ENCODE data around the gene KCNMA1. TPM values are rescaled to one million over a fixed set of nuclear protein-coding genes. Genes with fewer than 3 reads are reported as not detected.

Gene KCNMA1
- total and polyA plus RNA-seq, 10 of the 15 experiments (the other 5 are each of a cell fraction or from before 2014, with no cell fraction given), result 8.5 to 77.0 (median 21.3) TPM

- intact Hi-C loops (cut with micrococcal nuclease; ENCODE audit: unreplicated experiment), result no loop called here
- Histone ChIP-seq H3K9me3 (replicated peaks; ENCODE audit: control insufficient read depth, insufficient read depth, low read length) (no peaks in the 10 kb centered on the region), H3K79me2 (ENCODE audit: control insufficient read depth, insufficient read depth, low read length) (no peaks in the 10 kb centered on the region), H3K27ac (ENCODE audit: control insufficient read depth, insufficient read depth) (no peak overlapping the region), H3K4me1 (ENCODE audit: control insufficient read depth, insufficient read depth, low read length) (no peaks in the 10 kb centered on the region), H3K36me3 (ENCODE audit: control insufficient read depth in 2 of 2, insufficient read depth in 2 of 2, low read length in 1 of 2) (no peaks in the 10 kb centered on the region), H3K4me3 (no peak overlapping the region), H2AFZ (ENCODE audit: control insufficient read depth, low read depth, low read length) (no peak overlapping the region), H3K9ac (ENCODE audit: control insufficient read depth, insufficient read depth, low read length) (no peak overlapping the region), H4K20me1 (ENCODE audit: control insufficient read depth, insufficient read depth) (no peaks in the 10 kb centered on the region), H3K4me2 (ENCODE audit: control insufficient read depth, insufficient read depth) (no peak overlapping the region), H3K27me3 (replicated peaks in 1 of 2; ENCODE audit: control insufficient read depth in 2 of 2, insufficient read depth in 2 of 2, low read length in 1 of 2) (no peaks in the 10 kb centered on the region)
- FAIRE-seq (no peak), DNase-seq (ENCODE audit: low read depth, low spot score) (no peak), ATAC-seq (no peak)
- RAD21 ChIA-PET (ENCODE audit: unreplicated experiment), result interaction anchor here (0.9 to 5.1 kb wide), 10 partner anchors 72 to 464 kb away, joined by 3 to 19 read pairs (median 4); no protein-coding TSS in a partner anchor
- no peak for TF ChIP-seq ZNF687 (IDR thresholded peaks at IDR 0.05)
- no peak for TF ChIP-seq IKZF1 (conservative IDR thresholded peaks at IDR 0.05)
- TF ChIP-seq CBX5 (IDR thresholded peaks at IDR 0.05; ENCODE audit: low read depth), result no peak
- TF ChIP-seq MYB (IDR thresholded peaks at IDR 0.05; ENCODE audit: borderline replicate concordance, low read depth, low read length), result no peak
- peak; percentile 75; the same call in 1 of the 2 replicates for TF ChIP-seq ZBTB33 (IDR thresholded peaks at IDR 0.05)
- no peak for TF ChIP-seq MYC (IDR thresholded peaks at IDR 0.05; ENCODE audit: insufficient read depth, insufficient read length, insufficient replicate concordance, low read length, severe bottlenecking)
- SMC1A ChIA-PET (ENCODE audit: uncharacterized antibody, unreplicated experiment), result interaction anchor here (0.6 to 10.1 kb wide), 21 partner anchors 9 to 467 kb away, joined by 3 to 106 read pairs (median 4); no protein-coding TSS in a partner anchor
- in situ Hi-C loops (cut with MboI), result no loop called here
- BruUV-seq (replicated peaks), result no TSS peak
- 57% methylated on average over 12 of the region's 12 CpGs for WGBS (ENCODE audit: insufficient coverage, insufficient replicate concordance, low lambda C conversion rate, missing lambda C conversion rate)
- POLR2A ChIA-PET, result no interaction called here
- CTCF ChIA-PET, result interaction anchor here (0.8 to 10.9 kb wide), 11 partner anchors 15 to 470 kb away, joined by 3 to 126 read pairs (median 4); no protein-coding TSS in a partner anchor
These were observed 390.3 kb downstream of the KCNMA1 start for GRCh38 chr10:77247031-77247990.
